Tibial nerve (tissue), 3 donors: ENCODE data around the gene ENOX1.

Experiments
- CTCF ChIP-seq, 5 experiments: fragments of 200-600 bp in 3 of 5; fragments of 450-650 bp in 2 of 5; sonication (generic) in 3 of 5; IDR thresholded peaks; one replicate each; pipeline ENCODE4 v1.5.1; 2016 to 2019; ENCODE audit warnings: antibody characterized with exemption in 5 of 5, mild to moderate bottlenecking in 3 of 5, moderate library complexity in 2 of 5
- POLR2A ChIP-seq, 2 donors: fragments of 450-650 bp; IDR thresholded peaks; one replicate each; pipeline ENCODE4 v1.6.1; 2017; ENCODE audit warnings: antibody characterized with exemption in 2 of 2, mild to moderate bottlenecking in 2 of 2, moderate library complexity in 2 of 2

- TF ChIP-seq CTCF (IDR thresholded peaks at IDR 0.05) (no peak), POLR2A (IDR thresholded peaks at IDR 0.05) (no peak)
Observed at GRCh38 chr13:43260999-43261398, 525.8 kb downstream of the ENOX1 start.
